Stimulated activated naive CD4-positive, alpha-beta T cell (primary cell): ENCODE measurements around the gene HOXA6.

Experiments used
- DNase-seq, 6 experiments: peaks; one replicate each; lab custom pipeline; 2025; lab: John Stamatoyannopoulos, UW

HOXA6 gene

GRCh38 chr7:27122077-27122910 is 25.3 kb downstream of the HOXA6 start:
- DNase-seq = no peak

GRCh38 chr7:27121684-27122076 is 25.9 kb downstream of the HOXA6 start:
- DNase-seq = no peak

DNA sequence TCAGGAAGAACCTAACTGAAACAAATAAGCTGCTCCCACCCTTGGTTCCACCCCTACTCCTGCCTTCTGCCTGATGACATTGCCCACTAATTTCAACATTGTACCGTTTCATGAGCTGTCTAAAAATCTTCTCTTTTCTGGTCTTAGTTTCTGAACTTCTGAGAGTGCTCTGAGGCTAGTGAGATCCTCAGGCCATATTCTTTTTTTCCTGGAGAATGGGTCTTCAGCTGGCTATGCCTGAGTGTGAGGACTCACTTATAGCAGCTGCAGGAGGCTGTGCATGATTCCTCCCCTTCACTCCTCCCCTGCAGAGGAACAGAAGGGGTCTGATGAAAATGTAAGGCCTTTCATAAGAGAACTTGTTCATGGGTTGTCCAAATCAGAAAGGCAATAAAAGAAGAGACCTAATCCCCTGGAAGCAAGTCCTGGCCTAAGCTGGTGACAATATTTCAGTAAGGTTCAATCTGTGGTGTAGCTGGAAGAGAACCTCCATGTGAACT is 28.1 kb downstream of the HOXA6 start:
- no peak for DNase-seq

DNA sequence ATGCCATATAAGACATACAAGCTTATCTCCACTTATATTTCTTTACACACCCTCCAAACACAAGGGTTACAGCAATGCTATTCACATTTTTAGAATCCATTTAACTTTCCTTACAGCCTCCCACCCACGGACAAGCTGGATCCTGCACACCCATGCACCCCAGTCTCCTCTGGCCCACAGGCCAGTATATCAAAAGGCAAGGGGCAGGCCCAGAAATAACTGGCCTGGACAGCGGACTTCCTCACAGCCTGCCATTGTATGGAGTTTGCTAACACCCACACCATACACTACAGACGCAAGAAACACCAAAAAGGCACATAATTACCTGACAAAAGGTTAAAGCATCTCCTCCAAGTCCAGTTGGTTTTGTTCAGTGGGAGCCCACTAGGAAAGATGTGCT is 29.0 kb downstream of the HOXA6 start:
- DNase-seq = no peak

- no peak for DNase-seq
These were observed 29.6 kb downstream of the HOXA6 start for GRCh38 chr7:27117887-27118491.

DNA sequence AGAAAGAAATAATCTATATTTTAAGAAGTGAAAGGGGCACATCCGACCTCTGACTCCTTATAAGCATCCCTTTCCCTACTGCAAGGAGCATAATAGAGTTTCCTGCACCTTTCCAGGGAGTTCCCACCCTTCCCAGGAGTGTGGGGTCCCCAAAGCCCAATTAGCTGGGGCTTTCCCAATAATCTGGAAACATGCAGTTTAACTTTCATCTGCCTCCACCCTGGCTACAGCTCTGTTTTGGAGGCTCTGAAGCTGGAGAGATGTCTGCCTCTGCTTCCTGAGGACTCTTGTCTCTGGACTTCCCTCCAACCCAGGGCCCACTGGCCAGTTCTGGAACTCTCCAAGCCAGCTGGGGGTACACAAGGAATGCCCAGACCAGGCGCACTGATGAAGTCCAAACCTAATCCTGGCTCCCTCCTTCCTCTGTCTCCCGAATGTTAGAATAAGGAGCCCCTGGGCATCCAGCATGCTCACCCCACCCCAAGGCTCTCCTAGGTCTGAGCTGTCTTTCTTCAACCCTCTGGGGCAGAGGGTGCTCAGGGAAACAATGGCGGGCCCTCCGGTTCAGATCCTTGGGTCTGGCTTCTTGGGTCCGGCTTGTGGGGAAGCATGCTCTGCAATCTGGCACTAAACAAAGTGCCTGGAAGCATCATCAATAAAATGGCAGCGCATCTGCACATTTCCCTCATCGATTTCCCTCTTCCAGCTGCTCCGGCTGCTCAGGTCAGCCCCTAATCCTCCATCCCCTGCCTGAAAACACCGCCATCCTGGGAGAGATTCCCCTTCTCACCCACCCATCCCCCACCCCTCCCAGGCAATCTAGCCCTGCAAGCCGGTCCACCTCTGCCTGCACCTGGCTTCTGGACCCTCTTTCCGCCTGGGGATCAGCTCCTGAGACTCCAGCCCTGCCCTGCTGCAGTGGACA is 30.4 kb downstream of the HOXA6 start:
- DNase-seq = no peak

- no peak for DNase-seq
These were observed 31.3 kb downstream of the HOXA6 start for GRCh38 chr7:27116031-27116961.

- no peak for DNase-seq
These were observed 32.1 kb downstream of the HOXA6 start for GRCh38 chr7:27115221-27116026.

DNA sequence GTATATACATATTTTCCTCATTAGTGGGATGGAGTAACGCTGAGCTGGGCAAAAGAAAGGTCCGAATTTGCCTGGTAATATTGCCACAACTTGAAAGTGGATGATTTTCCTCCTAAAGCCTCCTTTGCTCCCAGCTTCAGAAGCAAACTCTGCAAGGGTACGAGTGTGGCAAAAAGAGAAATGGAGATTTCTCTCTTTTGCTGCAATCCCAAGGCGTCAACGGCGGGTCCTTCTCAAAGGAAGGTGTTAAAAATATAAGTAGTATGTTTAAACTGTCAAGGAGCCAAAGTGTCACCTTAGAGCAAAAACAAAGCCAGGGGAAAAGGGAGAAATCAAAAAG is 32.7 kb downstream of the HOXA6 start:
- DNase-seq = no peak

DNA sequence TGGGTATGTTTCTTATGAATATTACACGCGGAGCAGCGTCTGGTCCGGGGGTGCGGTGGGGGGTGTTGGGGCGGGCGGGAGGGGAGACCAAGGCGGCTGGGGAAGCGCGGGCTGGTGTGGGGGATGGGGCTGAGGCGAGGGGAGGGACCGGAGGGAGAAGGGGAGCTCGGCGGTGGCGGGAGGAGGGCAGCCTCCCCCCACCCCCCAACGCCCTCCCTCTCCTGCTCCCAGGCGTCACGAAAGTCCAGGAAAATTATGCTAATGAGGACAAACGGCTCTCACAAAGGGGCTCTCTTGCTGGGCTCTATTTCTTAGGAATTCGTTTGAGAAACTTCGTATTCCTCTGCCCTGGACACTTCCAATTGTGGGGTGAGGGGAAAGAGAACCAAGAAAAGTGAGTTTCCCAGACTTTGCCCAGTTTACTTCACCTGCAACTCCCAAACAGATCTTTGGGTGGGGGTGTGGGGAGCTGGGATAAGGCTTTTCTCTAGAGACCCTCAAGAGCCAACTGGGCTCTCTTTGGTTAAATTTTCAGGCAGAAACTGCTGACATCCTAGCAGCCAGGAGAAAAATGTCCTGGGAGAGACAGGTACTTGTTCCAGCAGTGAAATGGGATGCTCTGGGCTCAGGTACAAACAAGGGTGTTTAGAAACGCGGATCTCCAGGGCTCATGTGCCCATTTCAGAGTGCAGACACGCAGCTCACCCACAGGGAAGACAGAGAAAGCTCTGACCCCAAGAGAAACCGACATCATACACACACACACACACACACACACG is 33.4 kb downstream of the HOXA6 start:
- no peak for DNase-seq

- DNase-seq = no peak
These were observed 34.3 kb downstream of the HOXA6 start for GRCh38 chr7:27112955-27113949.

- DNase-seq = no peak
These were observed 35.2 kb downstream of the HOXA6 start for GRCh38 chr7:27112361-27112760.

- DNase-seq = no peak
These were observed 35.8 kb downstream of the HOXA6 start for GRCh38 chr7:27111751-27112277.

GRCh38 chr7:27111042-27111750 is 36.4 kb downstream of the HOXA6 start:
- DNase-seq = no peak

DNA sequence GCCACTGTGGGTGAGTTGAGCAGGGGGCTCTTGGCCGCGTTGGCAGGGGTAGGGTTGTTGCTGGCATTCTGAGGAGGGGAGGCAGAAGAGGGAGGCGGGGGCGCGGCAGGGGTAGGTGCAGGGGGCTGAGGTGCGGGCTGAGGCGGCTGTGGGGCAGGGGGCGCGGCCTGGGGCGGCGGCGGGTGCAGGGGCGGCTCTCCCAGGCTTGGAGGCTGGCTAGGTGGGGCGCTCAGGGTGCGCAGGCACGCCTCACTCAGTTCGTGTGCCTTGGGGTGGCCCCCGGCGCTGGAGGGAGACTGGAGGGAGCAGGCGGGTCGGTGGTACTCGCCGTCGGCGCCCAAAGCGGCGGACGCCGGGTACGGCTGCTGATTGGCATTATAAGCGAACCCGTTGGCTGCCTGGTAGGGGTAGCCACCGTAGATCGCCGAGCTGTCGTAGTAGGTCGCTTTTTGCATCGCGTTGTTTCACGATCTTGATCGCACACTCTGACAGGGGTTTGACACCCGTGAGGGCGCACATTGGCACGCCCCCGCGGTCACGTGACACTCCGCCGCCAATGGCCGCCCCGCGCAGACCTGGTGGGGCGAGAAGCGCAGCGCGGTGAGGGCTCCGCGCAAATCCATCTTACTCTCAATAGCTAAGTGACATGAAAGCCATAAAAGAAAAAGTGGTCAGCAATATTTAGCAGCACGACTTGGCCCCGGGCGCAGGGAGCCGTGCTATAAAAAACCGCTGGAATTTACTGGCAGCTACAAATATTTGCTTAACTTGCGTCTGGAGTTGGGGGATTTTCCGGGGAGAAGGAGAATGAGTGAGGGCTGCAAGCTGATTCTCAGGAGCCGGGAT is 37.2 kb downstream of the HOXA6 start:
- DNase-seq = no peak

- no peak for DNase-seq
These were observed 37.9 kb downstream of the HOXA6 start for GRCh38 chr7:27109466-27110185.
